HG03460 (cell line): ENCODE results near the gene COL4A1.

Experiments used
- ATAC-seq: cut with Tn5 transposase; IDR thresholded peaks from one replicate; pipeline ENCODE4 v1.9.1; 2021; ENCODE audit not compliant: unreplicated experiment

The COL4A1 gene

GRCh38 chr13:110306960-110307766 lies at the start of gene COL4A1, which contains the start of gene COL4A2:
Gene COL4A1 (minus strand): TSS chr13:110307157. CDS start chr13:110307027, 130 bp downstream.
Gene COL4A2 (plus strand): TSS chr13:110307284. CDS start chr13:110307904, 620 bp downstream.
- no peak for ATAC-seq

GRCh38 chr13:110356362-110356761 lies 49.4 kb upstream of the COL4A1 start:
- no peak for ATAC-seq

- no peak for ATAC-seq
These were observed 47.9 kb upstream of the COL4A1 start for GRCh38 chr13:110354715-110355473.

GRCh38 chr13:110354123-110354627 lies 47.2 kb upstream of the COL4A1 start:
- ATAC-seq, result no peak

GRCh38 chr13:110353339-110353977 lies 46.5 kb upstream of the COL4A1 start:
- no peak for ATAC-seq

GRCh38 chr13:110352735-110353134 lies 45.8 kb upstream of the COL4A1 start:
- ATAC-seq, result no peak

- no peak for ATAC-seq
These were observed 44.9 kb upstream of the COL4A1 start for GRCh38 chr13:110351636-110352420.

- ATAC-seq, result no peak
These were observed 43.6 kb upstream of the COL4A1 start for GRCh38 chr13:110350509-110350908.

GRCh38 chr13:110350049-110350448 lies 43.1 kb upstream of the COL4A1 start:
- no peak for ATAC-seq

GRCh38 chr13:110349239-110349638 lies 42.3 kb upstream of the COL4A1 start:
- ATAC-seq, result no peak

- no peak for ATAC-seq
These were observed 41.5 kb upstream of the COL4A1 start for GRCh38 chr13:110348309-110349105.

- no peak for ATAC-seq
These were observed 40.8 kb upstream of the COL4A1 start for GRCh38 chr13:110347535-110348308.

GRCh38 chr13:110347088-110347487 lies 40.1 kb upstream of the COL4A1 start:
- ATAC-seq, result no peak

GRCh38 chr13:110346661-110347067 lies 39.7 kb upstream of the COL4A1 start:
- ATAC-seq, result no peak

GRCh38 chr13:110345701-110346100 lies 38.7 kb upstream of the COL4A1 start:
- no peak for ATAC-seq

GRCh38 chr13:110345266-110345665 lies 38.3 kb upstream of the COL4A1 start:
- ATAC-seq, result no peak

GRCh38 chr13:110344320-110344719 lies 37.4 kb upstream of the COL4A1 start:
- ATAC-seq, result no peak

- no peak for ATAC-seq
These were observed 36.4 kb upstream of the COL4A1 start for GRCh38 chr13:110343241-110343865.

- no peak for ATAC-seq
These were observed 35.5 kb upstream of the COL4A1 start for GRCh38 chr13:110342474-110342873.
